Activated CD8-positive, alpha-beta memory T cell treated with anti-CD3 and anti-CD28 coated beads for 1 hour (primary cell): ENCODE results near the gene GAS2L3.
"Not testable (repeated sequence)": the region's sequence is repeated elsewhere in the genome, so short reads cannot be mapped to it uniquely, and the experiment has no call there.

Experiments
- DNase-seq, 2 donors: peaks; one replicate each; pipeline ENCODE4 v3.0.0-alpha.2; 2020; ENCODE audit warnings: low read depth in 1 of 2; ENCODE audit errors: extremely low read depth in 1 of 2

GAS2L3 gene

GRCh38 chr12:100573292-100574186 lies at the start of gene GAS2L3:
TSS of gene GAS2L3 (plus strand) at chr12:100573684. CDS start at chr12:100594905, 21,221 bp downstream.
- peak in 1 of 2 donors; percentile 37 for DNase-seq

DNA sequence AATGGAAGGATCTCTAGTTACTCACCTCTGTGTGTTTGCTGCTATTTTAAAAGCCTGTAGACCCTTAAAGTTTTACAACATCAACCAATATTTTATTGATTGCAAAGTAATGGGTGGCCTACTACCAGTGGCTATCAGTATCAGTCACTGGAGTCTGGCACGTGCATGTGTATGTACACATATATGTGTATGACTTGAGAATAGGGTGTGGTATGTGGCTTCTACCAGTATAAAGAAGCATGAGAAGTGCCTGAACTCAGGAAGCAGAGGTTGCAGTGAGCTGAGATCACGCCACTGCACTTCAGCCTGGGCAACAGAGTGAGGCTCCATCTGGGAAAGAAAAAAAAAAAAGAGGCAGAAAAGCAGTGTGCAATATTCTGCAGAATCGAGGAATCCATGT lies 45.5 kb upstream of the GAS2L3 start:
- no peak for DNase-seq

DNA sequence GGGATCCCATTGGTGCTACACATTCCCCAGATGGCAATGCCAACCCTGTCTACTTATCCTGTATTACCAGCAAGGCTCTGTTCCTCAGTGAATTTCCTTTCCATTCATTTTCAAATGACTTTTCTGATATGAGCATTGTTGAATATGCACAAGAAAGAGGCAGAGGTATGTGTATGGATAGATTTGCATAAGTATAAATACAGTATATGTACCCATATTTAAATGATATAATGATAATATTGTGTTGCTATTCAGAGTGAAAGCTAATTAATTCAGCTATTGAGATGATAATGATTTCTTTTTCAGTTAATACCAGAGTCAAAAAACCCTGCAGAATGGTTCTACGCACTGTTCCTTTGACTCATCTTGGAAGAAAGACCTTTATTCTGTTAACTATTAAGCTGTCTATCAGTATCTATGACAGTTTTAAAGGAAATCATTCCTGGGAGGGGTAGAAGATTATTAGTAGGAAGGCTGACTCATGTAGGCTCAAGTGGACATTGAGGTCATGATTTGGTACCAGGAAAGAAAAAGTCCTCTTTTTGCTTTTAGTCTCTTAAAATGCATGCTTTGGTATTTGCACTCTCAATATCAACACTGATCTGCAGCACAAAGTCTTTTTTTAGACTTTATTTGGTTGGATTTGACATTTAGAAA lies 44.9 kb upstream of the GAS2L3 start:
- DNase-seq = no peak

- no peak for DNase-seq
Observed at GRCh38 chr12:100529756-100530350, 43.6 kb upstream of the GAS2L3 start.

DNA sequence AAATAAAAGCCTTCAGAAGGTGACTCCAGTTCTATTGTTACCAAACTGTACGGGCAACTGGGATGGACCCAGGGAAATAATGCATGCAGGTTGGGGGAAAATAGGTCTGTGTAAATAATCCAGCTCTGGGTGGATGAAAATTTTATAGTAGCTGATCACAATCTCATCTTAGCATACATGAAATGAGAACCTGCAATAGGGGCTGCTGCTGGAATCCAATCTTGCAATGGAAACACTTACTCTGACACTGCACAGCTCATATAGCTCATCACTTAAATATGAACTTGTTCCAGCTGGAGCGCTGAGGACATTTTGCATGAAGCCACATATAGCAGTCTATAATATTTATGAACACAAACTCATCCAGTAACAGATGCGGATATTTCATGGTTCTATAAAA lies 40.1 kb upstream of the GAS2L3 start:
- no peak for DNase-seq

GRCh38 chr12:100534625-100535227 lies 38.8 kb upstream of the GAS2L3 start:
- no peak for DNase-seq

- no peak for DNase-seq
Observed at GRCh38 chr12:100539202-100539601, 34.3 kb upstream of the GAS2L3 start.

DNA sequence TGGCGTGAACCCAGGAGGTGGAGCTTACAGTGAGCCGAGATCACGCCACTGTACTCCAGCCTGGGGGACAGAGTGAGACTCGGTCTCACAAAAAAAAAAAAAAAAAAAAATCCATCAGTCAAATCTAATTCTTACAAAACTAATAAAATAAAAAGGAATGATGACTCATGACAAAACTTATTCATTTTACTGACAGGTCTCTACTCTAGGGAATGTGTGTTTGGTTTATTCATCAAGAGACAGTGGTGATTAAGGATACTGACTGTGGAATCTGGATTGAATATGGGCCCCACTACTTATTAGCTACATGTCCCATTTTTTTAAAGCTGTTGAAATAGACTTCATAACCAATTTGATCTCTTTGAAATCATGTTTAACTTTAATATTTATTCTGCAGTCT lies 29.3 kb upstream of the GAS2L3 start:
- DNase-seq = no peak

- DNase-seq = no peak
Observed at GRCh38 chr12:100545092-100545491, 28.4 kb upstream of the GAS2L3 start.

GRCh38 chr12:100553936-100554335 lies 19.5 kb upstream of the GAS2L3 start:
- no peak for DNase-seq

- no peak for DNase-seq
Observed at GRCh38 chr12:100554608-100555077, 18.8 kb upstream of the GAS2L3 start.

GRCh38 chr12:100555722-100556121 lies 17.8 kb upstream of the GAS2L3 start:
- DNase-seq = no peak

DNA sequence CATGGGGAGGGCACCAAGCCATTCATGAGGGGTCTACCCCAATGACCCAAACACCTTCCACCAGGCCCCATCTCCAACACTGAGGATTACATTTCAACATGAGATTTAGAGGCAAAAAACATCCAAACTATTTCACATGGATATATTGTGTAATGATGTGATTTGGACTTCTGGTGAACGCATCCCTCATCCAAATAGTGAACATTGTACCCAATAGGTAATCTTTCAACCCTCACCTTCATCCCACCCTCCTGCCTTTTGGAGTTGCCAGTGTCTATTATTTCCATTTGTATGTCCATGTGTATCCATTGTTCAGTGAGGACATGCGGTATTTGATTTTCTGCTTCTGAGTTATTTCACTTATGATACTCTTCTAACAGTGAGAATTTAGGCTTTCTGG lies 16.1 kb upstream of the GAS2L3 start:
- no peak for DNase-seq

DNA sequence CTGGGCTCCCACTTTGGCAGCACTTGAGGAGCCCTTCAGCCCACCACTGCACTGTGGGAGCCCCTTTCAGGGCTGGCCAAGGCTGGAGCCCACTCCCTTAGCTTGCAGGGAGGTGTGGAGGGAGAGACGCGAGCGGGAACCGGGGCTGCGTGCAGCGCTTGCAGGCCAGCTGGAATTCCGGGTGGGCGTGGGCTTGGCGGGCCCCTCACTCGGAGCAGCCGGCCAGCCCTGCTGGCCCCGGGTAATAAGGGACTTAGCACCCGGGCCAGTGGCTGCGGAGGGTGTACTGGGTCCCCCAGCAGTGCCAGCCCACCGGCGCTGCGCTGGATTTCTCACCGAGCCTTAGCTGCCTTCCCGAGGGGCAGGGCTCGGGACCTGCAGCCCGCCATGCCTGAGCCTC lies 14.2 kb upstream of the GAS2L3 start:
- DNase-seq = not testable (repeated sequence)

- no peak for DNase-seq
Observed at GRCh38 chr12:100564090-100564489, 9.4 kb upstream of the GAS2L3 start.

GRCh38 chr12:100564905-100565467 lies 8.5 kb upstream of the GAS2L3 start:
- DNase-seq = no peak

GRCh38 chr12:100565987-100566545 lies 7.4 kb upstream of the GAS2L3 start:
- no peak for DNase-seq

- no peak for DNase-seq
Observed at GRCh38 chr12:100566887-100567637, 6.4 kb upstream of the GAS2L3 start.

- no peak for DNase-seq
Observed at GRCh38 chr12:100567945-100568344, 5.5 kb upstream of the GAS2L3 start.

DNA sequence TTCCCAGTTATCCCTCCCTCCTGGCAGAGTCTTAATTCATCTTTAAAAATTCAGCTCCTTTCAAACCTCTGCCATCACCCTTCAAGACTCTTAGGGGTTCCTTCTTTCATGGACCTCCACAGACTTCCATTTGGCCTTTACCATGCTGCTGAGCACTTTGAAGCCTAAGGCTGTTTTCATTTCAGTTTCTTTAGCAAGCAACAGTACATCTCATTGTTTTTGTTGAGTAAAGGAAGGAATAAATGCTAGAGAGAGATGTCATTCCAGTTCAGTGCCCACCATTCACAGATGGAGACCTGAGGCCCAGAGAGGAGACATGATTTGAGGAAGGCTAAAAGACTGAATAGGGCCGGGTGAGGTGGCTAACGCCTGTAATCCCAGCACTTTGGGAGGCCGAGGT lies 1.3 kb upstream of the GAS2L3 start:
- DNase-seq = no peak
